H9 (cell line): ENCODE measurements around the gene IAH1. TPM values are rescaled to one million over a fixed set of nuclear protein-coding genes. Genes with fewer than 3 reads are reported as not detected.

Experiments used
- DNase-seq: peaks from one replicate; pipeline ENCODE4 v3.0.0-alpha.2; 2017
- H2AFZ ChIP-seq: one replicate; pipeline ENCODE4 v1.6.1; 2013; ENCODE audit warnings: mild to moderate bottlenecking, low read length, control low read depth, moderate library complexity
- H2AK5ac ChIP-seq: 2 replicates; pipeline ENCODE4 v1.6.1; 2013; ENCODE audit warnings: low read length, control low read depth, mixed read lengths; ENCODE audit not compliant: insufficient read length
- H2BK120ac ChIP-seq: one replicate; pipeline ENCODE4 v1.6.1; 2013; ENCODE audit warnings: low read depth, mild to moderate bottlenecking, low read length, control low read depth, inconsistent platforms; ENCODE audit not compliant: poor library complexity, severe bottlenecking
- H2BK12ac ChIP-seq: 2 replicates; pipeline ENCODE4 v1.6.1; 2013; ENCODE audit warnings: low read length, control low read depth, mixed read lengths, low read depth; ENCODE audit not compliant: insufficient read length
- H2BK15ac ChIP-seq: 2 replicates; pipeline ENCODE4 v1.6.1; 2013; ENCODE audit warnings: low read depth, low read length, control low read depth
- H2BK20ac ChIP-seq: one replicate; pipeline ENCODE4 v1.6.1; 2013; ENCODE audit warnings: low read depth, mild to moderate bottlenecking, low read length, control low read depth, inconsistent platforms; ENCODE audit not compliant: poor library complexity, severe bottlenecking
- H2BK5ac ChIP-seq: 2 replicates; pipeline ENCODE4 v1.6.1; 2013; ENCODE audit warnings: low read length, control low read depth, mixed read lengths; ENCODE audit not compliant: insufficient read length
- H3K14ac ChIP-seq: 2 replicates; pipeline ENCODE4 v1.6.1; 2013; ENCODE audit warnings: low read length, control low read depth; ENCODE audit not compliant: insufficient read depth
- H3K18ac ChIP-seq: 2 replicates; pipeline ENCODE4 v1.6.1; 2013; ENCODE audit warnings: low read depth, mild to moderate bottlenecking, mixed read lengths, low read length, control low read depth; ENCODE audit not compliant: insufficient read length
- H3K23ac ChIP-seq: 2 replicates; pipeline ENCODE4 v1.6.1; 2013; ENCODE audit warnings: low read length, control low read depth, mixed read lengths, low read depth; ENCODE audit not compliant: insufficient read length
- H3K23me2 ChIP-seq: 2 replicates; pipeline ENCODE4 v1.6.1; 2013; ENCODE audit warnings: low read depth, mild to moderate bottlenecking, mixed read lengths, low read length, control low read depth; ENCODE audit not compliant: insufficient read length, poor library complexity, severe bottlenecking
- H3K27ac ChIP-seq: 2 replicates; pipeline ENCODE4 v1.5.1; 2013; ENCODE audit warnings: low read length, control low read depth, mixed read lengths, low read depth; ENCODE audit not compliant: insufficient read length
- H3K27me3 ChIP-seq: 2 replicates; pipeline ENCODE4 v1.6.1; 2013; ENCODE audit warnings: low read length, control low read depth, inconsistent platforms; ENCODE audit not compliant: insufficient read depth
- H3K4ac ChIP-seq: 2 replicates; pipeline ENCODE4 v1.6.1; 2013; ENCODE audit warnings: low read depth, mild to moderate bottlenecking, control low read depth, inconsistent platforms, low read length, moderate library complexity
- H3K4me1 ChIP-seq: 2 replicates; pipeline ENCODE4 v1.6.1; 2013; ENCODE audit warnings: low read length, control low read depth, inconsistent platforms; ENCODE audit not compliant: insufficient read depth
- H3K4me2 ChIP-seq: 2 replicates; pipeline ENCODE4 v1.6.1; 2013; ENCODE audit warnings: low read length, control low read depth, mixed read lengths; ENCODE audit not compliant: insufficient read length, insufficient read depth
- H3K56ac ChIP-seq: 2 replicates; pipeline ENCODE4 v1.6.1; 2013; ENCODE audit warnings: low read depth, mild to moderate bottlenecking, mixed read lengths, low read length, control low read depth; ENCODE audit not compliant: insufficient read length
- H3K79me1 ChIP-seq: 2 replicates; pipeline ENCODE4 v1.6.1; 2013; ENCODE audit warnings: low read depth, mild to moderate bottlenecking, moderate library complexity, low read length, control low read depth, inconsistent platforms; ENCODE audit not compliant: insufficient read depth, poor library complexity, severe bottlenecking
- H3K79me2 ChIP-seq: 2 replicates; pipeline ENCODE4 v1.6.1; 2013; ENCODE audit warnings: low read length, control low read depth, inconsistent platforms; ENCODE audit not compliant: insufficient read depth
- H3K9ac ChIP-seq: 2 replicates; pipeline ENCODE4 v1.6.1; 2013; ENCODE audit warnings: low read length, control low read depth, mixed read lengths; ENCODE audit not compliant: insufficient read length; ENCODE audit errors: extremely low read depth
- H3K9me3 ChIP-seq: one replicate; pipeline ENCODE4 v1.6.1; 2013; ENCODE audit warnings: low read depth, low read length, inconsistent platforms; ENCODE audit not compliant: control insufficient read depth
- H3T11ph ChIP-seq: one replicate; pipeline ENCODE4 v1.6.1; 2013; ENCODE audit warnings: mild to moderate bottlenecking, low read length, control low read depth, inconsistent platforms
- H4K20me1 ChIP-seq: one replicate; pipeline ENCODE4 v1.6.1; 2013; ENCODE audit not compliant: control insufficient read depth, insufficient read length, insufficient read depth
- H4K5ac ChIP-seq: 2 replicates; pipeline ENCODE4 v1.6.1; 2013; ENCODE audit warnings: low read depth, mild to moderate bottlenecking, mixed read lengths, low read length, control low read depth; ENCODE audit not compliant: insufficient read length
- H4K8ac ChIP-seq: replicated peaks from 2 replicates; pipeline ENCODE4 v1.6.1; 2013; ENCODE audit warnings: low read length, control low read depth, mixed read lengths, low read depth; ENCODE audit not compliant: insufficient read length
- H4K91ac ChIP-seq: 2 replicates; pipeline ENCODE4 v1.6.1; 2013; ENCODE audit warnings: low read depth, mild to moderate bottlenecking, moderate library complexity, mixed read lengths, low read length, control low read depth; ENCODE audit not compliant: insufficient read length
- H3K27ac Mint-ChIP-seq, 3 experiments: 2 replicates in 2 of 3; 3 replicates in 1 of 3; pipeline ENCODE4 v1.8.0; 2020 to 2021; ENCODE audit warnings: mixed read lengths in 3 of 3, mild to moderate bottlenecking in 1 of 3, moderate library complexity in 1 of 3
- H3K27me3 Mint-ChIP-seq: 2 replicates; pipeline ENCODE4 v1.8.0; 2021; ENCODE audit warnings: low read depth, mild to moderate bottlenecking, moderate library complexity, mixed read lengths
- H3K36me3 Mint-ChIP-seq, 3 experiments: 2 replicates in 2 of 3; 3 replicates in 1 of 3; pipeline ENCODE4 v1.8.0; 2020 to 2021; ENCODE audit warnings: low read depth in 3 of 3, mixed read lengths in 3 of 3; ENCODE audit not compliant: insufficient read depth in 1 of 3
- H3K4me1 Mint-ChIP-seq, 2 experiments: 2 replicates each; pipeline ENCODE4 v1.8.0; 2020; ENCODE audit warnings: mixed read lengths in 2 of 2
- H3K4me3 Mint-ChIP-seq, 2 experiments: 2 replicates in 1 of 2; 3 replicates in 1 of 2; pipeline ENCODE4 v1.8.0; 2020 to 2021; ENCODE audit warnings: mild to moderate bottlenecking in 2 of 2, mixed read lengths in 2 of 2, moderate library complexity in 1 of 2
- H3K9me3 Mint-ChIP-seq, 2 experiments: 2 replicates in 1 of 2; 3 replicates in 1 of 2; pipeline ENCODE4 v1.8.0; 2020; ENCODE audit warnings: mild to moderate bottlenecking in 2 of 2, mixed read lengths in 2 of 2, moderate library complexity in 1 of 2
- WGBS: extraction: QIAGEN DNeasy Blood & Tissue Kit; methylation state at CpG from one replicate; pipeline ENCODE4 v1.1.7; 2013; ENCODE audit warnings: missing lambda C conversion rate, low lambda C conversion rate, mixed read lengths; ENCODE audit not compliant: insufficient read length; ENCODE audit errors: extremely low coverage; 5-methylcytosine and 5-hydroxymethylcytosine counted together
- total RNA-seq: library from RNA; stranded (reverse); gene quantifications from 2 replicates; pipeline ENCODE4 v1.2.1, GENCODE V29; 2021
- TF ChIP-seq, protein P1 (sequence below): fragments of 200-600 bp; sonication (generic); conservative IDR thresholded peaks from 3 replicates; pipeline ENCODE4 v1.8.0; 2021; ENCODE audit warnings: antibody characterized with exemption, mild to moderate bottlenecking

The IAH1 gene
- total RNA-seq, 1 experiment from 2014 or later, result 25.6 TPM

DNA sequence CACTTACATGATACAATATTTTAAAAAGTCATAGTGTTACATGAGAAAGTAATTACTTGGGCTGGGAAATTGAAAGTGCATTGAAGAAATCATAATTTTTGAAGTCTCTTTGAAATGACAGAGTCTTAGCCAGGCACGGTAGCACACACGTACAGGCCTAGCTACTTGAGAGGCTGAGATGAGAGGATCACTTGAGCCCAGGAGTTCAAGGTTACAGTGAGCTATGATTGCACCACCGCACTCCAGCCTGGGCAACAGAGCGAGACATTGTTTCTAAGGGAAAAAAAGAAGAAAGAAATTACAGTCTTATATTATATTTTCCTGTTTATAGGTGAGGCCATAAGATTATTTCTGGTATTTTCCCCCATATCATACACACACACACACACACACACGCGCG is 9.2 kb upstream of the IAH1 start:
- Histone ChIP-seq H2BK5ac (no peak overlapping the region), H3K79me1 (no peaks in the 10 kb centered on the region), H2BK15ac (no peak overlapping the region), H3K23ac (no peak overlapping the region), H2BK120ac (no peak overlapping the region), H3K9ac (no peak overlapping the region), H3K14ac (no peak overlapping the region), H3K4me2 (no peak overlapping the region), H3K18ac (no peak overlapping the region), H3K27ac (no peak overlapping the region), H3K27me3 (no peaks in the 10 kb centered on the region), H4K20me1 (no peaks in the 10 kb centered on the region), H2BK20ac (no peak overlapping the region), H3K56ac (no peak overlapping the region), H3K4me1 (no peaks in the 10 kb centered on the region), H3K4ac (no peak overlapping the region), H3T11ph (no peak overlapping the region), H4K8ac (no peak overlapping the region), H3K23me2 (no peaks in the 10 kb centered on the region), H2AK5ac (no peak overlapping the region), H2BK12ac (no peak overlapping the region), H4K91ac (no peak overlapping the region), H4K5ac (no peak overlapping the region), H2AFZ (no peak overlapping the region), H3K79me2 (no peaks in the 10 kb centered on the region), H3K9me3 (no peaks in the 10 kb centered on the region)
- TF ChIP-seq, protein P1, sequence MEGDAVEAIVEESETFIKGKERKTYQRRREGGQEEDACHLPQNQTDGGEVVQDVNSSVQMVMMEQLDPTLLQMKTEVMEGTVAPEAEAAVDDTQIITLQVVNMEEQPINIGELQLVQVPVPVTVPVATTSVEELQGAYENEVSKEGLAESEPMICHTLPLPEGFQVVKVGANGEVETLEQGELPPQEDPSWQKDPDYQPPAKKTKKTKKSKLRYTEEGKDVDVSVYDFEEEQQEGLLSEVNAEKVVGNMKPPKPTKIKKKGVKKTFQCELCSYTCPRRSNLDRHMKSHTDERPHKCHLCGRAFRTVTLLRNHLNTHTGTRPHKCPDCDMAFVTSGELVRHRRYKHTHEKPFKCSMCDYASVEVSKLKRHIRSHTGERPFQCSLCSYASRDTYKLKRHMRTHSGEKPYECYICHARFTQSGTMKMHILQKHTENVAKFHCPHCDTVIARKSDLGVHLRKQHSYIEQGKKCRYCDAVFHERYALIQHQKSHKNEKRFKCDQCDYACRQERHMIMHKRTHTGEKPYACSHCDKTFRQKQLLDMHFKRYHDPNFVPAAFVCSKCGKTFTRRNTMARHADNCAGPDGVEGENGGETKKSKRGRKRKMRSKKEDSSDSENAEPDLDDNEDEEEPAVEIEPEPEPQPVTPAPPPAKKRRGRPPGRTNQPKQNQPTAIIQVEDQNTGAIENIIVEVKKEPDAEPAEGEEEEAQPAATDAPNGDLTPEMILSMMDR, result no peak
- Mint-ChIP-seq H3K4me3 (no peak overlapping the region), H3K36me3 (peaks cover 8 to 48% (median 44%) of the 10 kb centered on the region in 3 experiments; a peak in 6 of 7 replicates), H3K4me1 (peaks cover 0 to 4% of the 10 kb centered on the region in 2 experiments; a peak in 1 of 4 replicates), H3K27ac (no peak overlapping the region; a peak in 1 of 7 replicates), H3K9me3 (no peaks in the 10 kb centered on the region), H3K27me3 (no peaks in the 10 kb centered on the region)
- DNase-seq, result no peak
- WGBS, result no CpG with 5 or more reads among the region's 7 CpGs
